H1 (cell line): ENCODE results near the gene RPGR. TPM values are rescaled to one million over a fixed set of nuclear protein-coding genes. Genes with fewer than 3 reads are reported as not detected.

Source experiments
- BRCA1 ChIP-seq: IDR thresholded peaks from 2 replicates; pipeline ENCODE4 v1.6.1; 2012; ENCODE audit warnings: low read depth, low read length, improper control_type of control experiment
- JUN ChIP-seq: IDR thresholded peaks from 2 replicates; pipeline ENCODE4 v1.6.1; 2011; ENCODE audit warnings: low read depth, mild to moderate bottlenecking, improper control_type of control experiment, low read length
- SP4 ChIP-seq: IDR thresholded peaks from 2 replicates; pipeline ENCODE4 v1.6.1; 2012; ENCODE audit warnings: low read length, inconsistent platforms
- SRF ChIP-seq: IDR thresholded peaks from 2 replicates; pipeline ENCODE4 v1.6.1; 2011; ENCODE audit warnings: mild to moderate bottlenecking, low read depth, low read length, moderate library complexity
- polyA plus RNA-seq, 7 experiments: library from polyadenylated mRNA; depleted of rRNA in 3 of 7; stranded (reverse) in 5 of 7; unstranded in 2 of 7; fragments of >200 nt in 5 of 7; fragments of 200-250 nt in 2 of 7; gene quantifications; 1 replicate in 5 of 7; 2 replicates in 1 of 7; 4 replicates in 1 of 7; pipeline versions ENCODE4 v1.2.1 to v1.2.3, GENCODE V29; 2011 to 2013; ENCODE audit warnings: missing spikeins in 2 of 7, mixed read lengths in 2 of 7
- total RNA-seq: library from RNA; stranded (reverse); fragmentation: NEBNext Ultra II Directional; extraction: Animal tissue kit (Norgen Biotek cat#: 25700); gene quantifications from 2 replicates; pipeline ENCODE4 v1.2.1, GENCODE V29; 2021
- TF ChIP-seq, protein P1 (sequence below): fragments of 300-600 bp; sonication (generic); IDR thresholded peaks from 2 replicates; pipeline ENCODE4 v1.7.1; 2012; ENCODE audit warnings: low read length, moderate library complexity, mild to moderate bottlenecking, inconsistent platforms; ENCODE audit not compliant: insufficient replicate concordance
- TF ChIP-seq, protein P2 (sequence below), 3 experiments: IDR thresholded peaks; 1 replicate in 2 of 3; 2 replicates in 1 of 3; pipeline versions ENCODE4 v1.5.1 to v1.6.1; 2011; ENCODE audit warnings: low read length in 3 of 3, mild to moderate bottlenecking in 3 of 3, inconsistent platforms in 2 of 3, low read depth in 1 of 3, moderate library complexity in 1 of 3; ENCODE audit not compliant: insufficient read depth in 1 of 3; ENCODE audit errors: control extremely low read depth in 1 of 3

RPGR gene
- total and polyA plus RNA-seq, 2 of the 8 experiments (the other 6 are each of a cell fraction or from before 2014, with no cell fraction given), result 1.6 to 10.0 TPM

DNA sequence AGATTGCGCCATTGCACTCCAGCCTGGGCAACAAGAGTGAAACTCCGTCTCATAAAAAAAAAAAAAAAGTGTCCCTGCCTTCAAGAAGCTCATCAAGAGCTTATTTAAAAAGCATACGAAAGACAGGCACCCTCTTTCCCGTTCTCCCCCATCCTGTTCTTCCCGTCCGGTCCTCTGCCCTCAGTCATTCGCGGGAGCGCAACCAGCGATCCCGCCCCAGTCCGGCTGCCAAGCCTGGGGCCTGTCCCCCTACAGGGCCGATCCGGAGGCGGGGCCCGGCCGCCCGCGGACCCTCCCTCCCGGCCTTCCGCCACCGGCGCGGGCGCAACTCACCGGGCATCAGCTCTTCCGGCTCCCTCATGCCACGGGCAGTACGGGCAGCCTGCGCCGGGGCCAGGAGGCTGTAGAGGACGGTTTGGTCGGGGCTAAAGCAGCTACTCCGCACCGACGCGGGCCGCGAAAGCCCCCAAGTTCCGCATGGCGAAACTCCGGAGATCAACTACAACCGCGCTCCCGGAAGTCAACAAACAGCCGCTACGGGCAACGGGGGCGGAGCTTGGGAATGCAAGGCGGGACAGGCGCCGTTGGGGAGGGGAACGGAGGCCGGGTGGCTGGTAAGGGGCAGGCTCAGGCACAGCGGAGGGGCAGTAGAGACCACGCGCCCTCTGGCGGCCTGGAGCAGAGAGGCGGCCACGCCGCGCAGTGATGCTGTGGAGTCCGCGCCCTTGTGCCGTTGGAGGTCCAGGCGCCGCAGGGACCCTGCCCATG lies at the start of gene RPGR (continued):
- TF ChIP-seq, protein P1, sequence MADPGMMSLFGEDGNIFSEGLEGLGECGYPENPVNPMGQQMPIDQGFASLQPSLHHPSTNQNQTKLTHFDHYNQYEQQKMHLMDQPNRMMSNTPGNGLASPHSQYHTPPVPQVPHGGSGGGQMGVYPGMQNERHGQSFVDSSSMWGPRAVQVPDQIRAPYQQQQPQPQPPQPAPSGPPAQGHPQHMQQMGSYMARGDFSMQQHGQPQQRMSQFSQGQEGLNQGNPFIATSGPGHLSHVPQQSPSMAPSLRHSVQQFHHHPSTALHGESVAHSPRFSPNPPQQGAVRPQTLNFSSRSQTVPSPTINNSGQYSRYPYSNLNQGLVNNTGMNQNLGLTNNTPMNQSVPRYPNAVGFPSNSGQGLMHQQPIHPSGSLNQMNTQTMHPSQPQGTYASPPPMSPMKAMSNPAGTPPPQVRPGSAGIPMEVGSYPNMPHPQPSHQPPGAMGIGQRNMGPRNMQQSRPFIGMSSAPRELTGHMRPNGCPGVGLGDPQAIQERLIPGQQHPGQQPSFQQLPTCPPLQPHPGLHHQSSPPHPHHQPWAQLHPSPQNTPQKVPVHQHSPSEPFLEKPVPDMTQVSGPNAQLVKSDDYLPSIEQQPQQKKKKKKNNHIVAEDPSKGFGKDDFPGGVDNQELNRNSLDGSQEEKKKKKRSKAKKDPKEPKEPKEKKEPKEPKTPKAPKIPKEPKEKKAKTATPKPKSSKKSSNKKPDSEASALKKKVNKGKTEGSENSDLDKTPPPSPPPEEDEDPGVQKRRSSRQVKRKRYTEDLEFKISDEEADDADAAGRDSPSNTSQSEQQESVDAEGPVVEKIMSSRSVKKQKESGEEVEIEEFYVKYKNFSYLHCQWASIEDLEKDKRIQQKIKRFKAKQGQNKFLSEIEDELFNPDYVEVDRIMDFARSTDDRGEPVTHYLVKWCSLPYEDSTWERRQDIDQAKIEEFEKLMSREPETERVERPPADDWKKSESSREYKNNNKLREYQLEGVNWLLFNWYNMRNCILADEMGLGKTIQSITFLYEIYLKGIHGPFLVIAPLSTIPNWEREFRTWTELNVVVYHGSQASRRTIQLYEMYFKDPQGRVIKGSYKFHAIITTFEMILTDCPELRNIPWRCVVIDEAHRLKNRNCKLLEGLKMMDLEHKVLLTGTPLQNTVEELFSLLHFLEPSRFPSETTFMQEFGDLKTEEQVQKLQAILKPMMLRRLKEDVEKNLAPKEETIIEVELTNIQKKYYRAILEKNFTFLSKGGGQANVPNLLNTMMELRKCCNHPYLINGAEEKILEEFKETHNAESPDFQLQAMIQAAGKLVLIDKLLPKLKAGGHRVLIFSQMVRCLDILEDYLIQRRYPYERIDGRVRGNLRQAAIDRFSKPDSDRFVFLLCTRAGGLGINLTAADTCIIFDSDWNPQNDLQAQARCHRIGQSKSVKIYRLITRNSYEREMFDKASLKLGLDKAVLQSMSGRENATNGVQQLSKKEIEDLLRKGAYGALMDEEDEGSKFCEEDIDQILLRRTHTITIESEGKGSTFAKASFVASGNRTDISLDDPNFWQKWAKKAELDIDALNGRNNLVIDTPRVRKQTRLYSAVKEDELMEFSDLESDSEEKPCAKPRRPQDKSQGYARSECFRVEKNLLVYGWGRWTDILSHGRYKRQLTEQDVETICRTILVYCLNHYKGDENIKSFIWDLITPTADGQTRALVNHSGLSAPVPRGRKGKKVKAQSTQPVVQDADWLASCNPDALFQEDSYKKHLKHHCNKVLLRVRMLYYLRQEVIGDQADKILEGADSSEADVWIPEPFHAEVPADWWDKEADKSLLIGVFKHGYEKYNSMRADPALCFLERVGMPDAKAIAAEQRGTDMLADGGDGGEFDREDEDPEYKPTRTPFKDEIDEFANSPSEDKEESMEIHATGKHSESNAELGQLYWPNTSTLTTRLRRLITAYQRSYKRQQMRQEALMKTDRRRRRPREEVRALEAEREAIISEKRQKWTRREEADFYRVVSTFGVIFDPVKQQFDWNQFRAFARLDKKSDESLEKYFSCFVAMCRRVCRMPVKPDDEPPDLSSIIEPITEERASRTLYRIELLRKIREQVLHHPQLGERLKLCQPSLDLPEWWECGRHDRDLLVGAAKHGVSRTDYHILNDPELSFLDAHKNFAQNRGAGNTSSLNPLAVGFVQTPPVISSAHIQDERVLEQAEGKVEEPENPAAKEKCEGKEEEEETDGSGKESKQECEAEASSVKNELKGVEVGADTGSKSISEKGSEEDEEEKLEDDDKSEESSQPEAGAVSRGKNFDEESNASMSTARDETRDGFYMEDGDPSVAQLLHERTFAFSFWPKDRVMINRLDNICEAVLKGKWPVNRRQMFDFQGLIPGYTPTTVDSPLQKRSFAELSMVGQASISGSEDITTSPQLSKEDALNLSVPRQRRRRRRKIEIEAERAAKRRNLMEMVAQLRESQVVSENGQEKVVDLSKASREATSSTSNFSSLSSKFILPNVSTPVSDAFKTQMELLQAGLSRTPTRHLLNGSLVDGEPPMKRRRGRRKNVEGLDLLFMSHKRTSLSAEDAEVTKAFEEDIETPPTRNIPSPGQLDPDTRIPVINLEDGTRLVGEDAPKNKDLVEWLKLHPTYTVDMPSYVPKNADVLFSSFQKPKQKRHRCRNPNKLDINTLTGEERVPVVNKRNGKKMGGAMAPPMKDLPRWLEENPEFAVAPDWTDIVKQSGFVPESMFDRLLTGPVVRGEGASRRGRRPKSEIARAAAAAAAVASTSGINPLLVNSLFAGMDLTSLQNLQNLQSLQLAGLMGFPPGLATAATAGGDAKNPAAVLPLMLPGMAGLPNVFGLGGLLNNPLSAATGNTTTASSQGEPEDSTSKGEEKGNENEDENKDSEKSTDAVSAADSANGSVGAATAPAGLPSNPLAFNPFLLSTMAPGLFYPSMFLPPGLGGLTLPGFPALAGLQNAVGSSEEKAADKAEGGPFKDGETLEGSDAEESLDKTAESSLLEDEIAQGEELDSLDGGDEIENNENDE, result no peak
- TF ChIP-seq, protein P2, sequence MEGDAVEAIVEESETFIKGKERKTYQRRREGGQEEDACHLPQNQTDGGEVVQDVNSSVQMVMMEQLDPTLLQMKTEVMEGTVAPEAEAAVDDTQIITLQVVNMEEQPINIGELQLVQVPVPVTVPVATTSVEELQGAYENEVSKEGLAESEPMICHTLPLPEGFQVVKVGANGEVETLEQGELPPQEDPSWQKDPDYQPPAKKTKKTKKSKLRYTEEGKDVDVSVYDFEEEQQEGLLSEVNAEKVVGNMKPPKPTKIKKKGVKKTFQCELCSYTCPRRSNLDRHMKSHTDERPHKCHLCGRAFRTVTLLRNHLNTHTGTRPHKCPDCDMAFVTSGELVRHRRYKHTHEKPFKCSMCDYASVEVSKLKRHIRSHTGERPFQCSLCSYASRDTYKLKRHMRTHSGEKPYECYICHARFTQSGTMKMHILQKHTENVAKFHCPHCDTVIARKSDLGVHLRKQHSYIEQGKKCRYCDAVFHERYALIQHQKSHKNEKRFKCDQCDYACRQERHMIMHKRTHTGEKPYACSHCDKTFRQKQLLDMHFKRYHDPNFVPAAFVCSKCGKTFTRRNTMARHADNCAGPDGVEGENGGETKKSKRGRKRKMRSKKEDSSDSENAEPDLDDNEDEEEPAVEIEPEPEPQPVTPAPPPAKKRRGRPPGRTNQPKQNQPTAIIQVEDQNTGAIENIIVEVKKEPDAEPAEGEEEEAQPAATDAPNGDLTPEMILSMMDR (IDR thresholded peaks at IDR 0.05; ENCODE audit: control extremely low read depth in 1 of 3, insufficient read depth in 1 of 3, low read depth in 1 of 3, low read length in 3 of 3), result peak; percentile 75 to 92 (median 83)
- no peak for TF ChIP-seq BRCA1
- no peak for TF ChIP-seq SP4
- no peak for TF ChIP-seq SRF
- no peak for TF ChIP-seq JUN
